ENCODE measurements around the gene BEND6.

DNA sequence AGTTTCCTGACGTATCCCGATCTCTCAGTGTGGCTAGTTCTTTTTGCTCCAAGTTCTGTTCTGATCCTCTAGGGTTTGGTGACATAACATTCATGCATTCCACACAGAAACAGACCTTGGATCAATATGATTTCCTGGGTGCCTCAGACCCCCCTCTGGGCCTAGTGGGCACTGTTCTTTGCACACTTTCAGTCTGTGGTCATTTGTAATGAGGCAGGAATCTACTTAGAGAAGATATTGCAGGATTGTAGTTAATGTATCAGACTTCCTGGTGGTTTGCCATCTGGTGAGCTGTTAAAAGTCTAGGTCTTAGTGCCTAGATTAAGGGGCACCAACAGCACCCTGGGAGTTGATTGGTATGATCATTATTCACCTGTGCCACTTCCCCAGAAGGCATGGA lies 7.5 kb downstream of the BEND6 start:
- TF ChIP-seq POLR2A (IDR thresholded peaks at IDR 0.05; ENCODE audit: extremely low read depth, insufficient read length) (no peak), CTCF (IDR thresholded peaks at IDR 0.05; ENCODE audit: low read depth, low read length) (no peak), MAX (IDR thresholded peaks at IDR 0.05; ENCODE audit: low read depth, low read length) (no peak), MYC (IDR thresholded peaks at IDR 0.05; ENCODE audit: low read depth, low read length) (no peak)
